ENCODE measurements around the gene HINT1. TPM values are rescaled to one million over a fixed set of nuclear protein-coding genes. Genes with fewer than 3 reads are reported as not detected.
"Not testable (repeated sequence)": the region's sequence is repeated elsewhere in the genome, so short reads cannot be mapped to it uniquely, and the experiment has no call there.

The HINT1 gene
- total and polyA plus RNA-seq, 2 donors from 2014 or later = 220 to 583 TPM

GRCh38 chr5:131147258-131147657 is 17.8 kb downstream of the HINT1 start:
- no peak overlapping the region for H3K27ac ChIP-seq (ENCODE audit: low read depth in 2 of 2, low read length in 2 of 2)
- FAIRE-seq (no peak), DNase-seq (no peak)
- H3K4me3 ChIP-seq (ENCODE audit: low read length in 3 of 3) = no peak overlapping the region
- TF ChIP-seq CTCF (IDR thresholded peaks at IDR 0.05; ENCODE audit: borderline replicate concordance, extremely low read depth, insufficient read depth) = no peak
- no peaks in the 10 kb centered on the region for H3K36me3 ChIP-seq (ENCODE audit: control insufficient read depth in 2 of 3, insufficient read depth in 3 of 3, low read length in 3 of 3)
- H3K4me1 ChIP-seq (ENCODE audit: control insufficient read depth in 2 of 3, insufficient read depth in 2 of 3, low read depth in 1 of 3, low read length in 3 of 3) = no peaks in the 10 kb centered on the region
- no peaks in the 10 kb centered on the region for H3K27me3 ChIP-seq (ENCODE audit: control insufficient read depth, insufficient read depth, low read length)
- no peak overlapping the region for H3K9ac ChIP-seq (ENCODE audit: low read length in 3 of 3)
- H3K9me3 ChIP-seq (ENCODE audit: control insufficient read depth in 2 of 3, insufficient read depth in 1 of 3, low read length in 3 of 3) = no peaks in the 10 kb centered on the region
- intact Hi-C loops (cut with DNase I) = no loop called here

- Histone ChIP-seq H3K4me1 (ENCODE audit: control insufficient read depth in 2 of 3, insufficient read depth in 2 of 3, low read depth in 1 of 3, low read length in 3 of 3) (no peaks in the 10 kb centered on the region), H3K4me3 (ENCODE audit: low read length in 3 of 3) (no peak overlapping the region), H3K36me3 (ENCODE audit: control insufficient read depth in 2 of 3, insufficient read depth in 3 of 3, low read length in 3 of 3) (no peaks in the 10 kb centered on the region), H3K27ac (ENCODE audit: low read depth in 2 of 2, low read length in 2 of 2) (no peak overlapping the region), H3K9me3 (ENCODE audit: control insufficient read depth in 2 of 3, insufficient read depth in 1 of 3, low read length in 3 of 3) (no peaks in the 10 kb centered on the region), H3K27me3 (ENCODE audit: control insufficient read depth, insufficient read depth, low read length) (no peaks in the 10 kb centered on the region), H3K9ac (ENCODE audit: low read length in 3 of 3) (no peak overlapping the region)
- DNase-seq (no peak), FAIRE-seq (no peak)
- intact Hi-C loops (cut with DNase I) = no loop called here
- TF ChIP-seq CTCF (IDR thresholded peaks at IDR 0.05; ENCODE audit: borderline replicate concordance, extremely low read depth, insufficient read depth) = no peak
Measured at GRCh38 chr5:131142970-131143617, 22.0 kb downstream of the HINT1 start.

GRCh38 chr5:131139321-131139720 is 25.7 kb downstream of the HINT1 start:
- Histone ChIP-seq H3K36me3 (ENCODE audit: control insufficient read depth in 2 of 3, insufficient read depth in 3 of 3, low read length in 3 of 3) (no peaks in the 10 kb centered on the region), H3K27me3 (ENCODE audit: control insufficient read depth, insufficient read depth, low read length) (no peaks in the 10 kb centered on the region), H3K4me1 (ENCODE audit: control insufficient read depth in 2 of 3, insufficient read depth in 2 of 3, low read depth in 1 of 3, low read length in 3 of 3) (no peaks in the 10 kb centered on the region), H3K9me3 (ENCODE audit: control insufficient read depth in 2 of 3, insufficient read depth in 1 of 3, low read length in 3 of 3) (no peaks in the 10 kb centered on the region), H3K27ac (ENCODE audit: low read depth in 2 of 2, low read length in 2 of 2) (no peak overlapping the region), H3K9ac (ENCODE audit: low read length in 3 of 3) (no peak overlapping the region), H3K4me3 (ENCODE audit: low read length in 3 of 3) (no peak overlapping the region)
- no peak for TF ChIP-seq CTCF (IDR thresholded peaks at IDR 0.05; ENCODE audit: borderline replicate concordance, extremely low read depth, insufficient read depth)
- DNase-seq = no peak
- intact Hi-C loops (cut with DNase I) = no loop called here
- FAIRE-seq = no peak

GRCh38 chr5:131138406-131138805 is 26.6 kb downstream of the HINT1 start:
- H3K4me1 ChIP-seq (ENCODE audit: control insufficient read depth in 2 of 3, insufficient read depth in 2 of 3, low read depth in 1 of 3, low read length in 3 of 3); DNase-seq; H3K36me3 ChIP-seq (ENCODE audit: control insufficient read depth in 2 of 3, insufficient read depth in 3 of 3, low read length in 3 of 3); H3K27ac ChIP-seq (ENCODE audit: low read depth in 2 of 2, low read length in 2 of 2); FAIRE-seq; intact Hi-C loops (cut with DNase I); H3K4me3 ChIP-seq (ENCODE audit: low read length in 3 of 3); H3K9ac ChIP-seq (ENCODE audit: low read length in 3 of 3); H3K9me3 ChIP-seq (ENCODE audit: control insufficient read depth in 2 of 3, insufficient read depth in 1 of 3, low read length in 3 of 3); H3K27me3 ChIP-seq (ENCODE audit: control insufficient read depth, insufficient read depth, low read length): not testable (repeated sequence)

GRCh38 chr5:131133091-131133490 is 32.0 kb downstream of the HINT1 start:
- H3K9ac ChIP-seq (ENCODE audit: low read length in 3 of 3); intact Hi-C loops (cut with DNase I); H3K27me3 ChIP-seq (ENCODE audit: control insufficient read depth, insufficient read depth, low read length); FAIRE-seq; H3K27ac ChIP-seq (ENCODE audit: low read depth in 2 of 2, low read length in 2 of 2); H3K9me3 ChIP-seq (ENCODE audit: control insufficient read depth in 2 of 3, insufficient read depth in 1 of 3, low read length in 3 of 3); H3K36me3 ChIP-seq (ENCODE audit: control insufficient read depth in 2 of 3, insufficient read depth in 3 of 3, low read length in 3 of 3); DNase-seq; H3K4me3 ChIP-seq (ENCODE audit: low read length in 3 of 3); H3K4me1 ChIP-seq (ENCODE audit: control insufficient read depth in 2 of 3, insufficient read depth in 2 of 3, low read depth in 1 of 3, low read length in 3 of 3): not testable (repeated sequence)
